Memory B cell (primary cell): ENCODE results near the gene GMDS.

Experiments
- ATAC-seq: fragments of 150-1000 bp; cut with Tn5 transposase; 2 replicates; pipeline ENCODE4 v1.10.0; 2021; ENCODE audit warnings: low read depth, mild to moderate bottlenecking, moderate library complexity
- DNase-seq, 2 donors: peaks; one replicate each; pipeline ENCODE4 v3.0.0; 2022; ENCODE audit warnings: low spot score in 2 of 2
- H3K27ac Mint-ChIP-seq: one replicate; pipeline ENCODE4 v1.8.0; 2022; ENCODE audit warnings: mild to moderate bottlenecking, moderate library complexity, mixed read lengths
- H3K27me3 Mint-ChIP-seq: one replicate; pipeline ENCODE4 v1.8.0; 2022; ENCODE audit warnings: mixed read lengths
- H3K36me3 Mint-ChIP-seq: one replicate; pipeline ENCODE4 v1.8.0; 2022; ENCODE audit warnings: mild to moderate bottlenecking, mixed read lengths
- H3K4me1 Mint-ChIP-seq: one replicate; pipeline ENCODE4 v1.8.0; 2022; ENCODE audit warnings: mixed read lengths
- H3K4me3 Mint-ChIP-seq: one replicate; pipeline ENCODE4 v1.8.0; 2022; ENCODE audit warnings: mild to moderate bottlenecking, moderate library complexity, mixed read lengths
- H3K9me3 Mint-ChIP-seq: one replicate; pipeline ENCODE4 v1.8.0; 2022; ENCODE audit warnings: mixed read lengths

Gene GMDS

DNA sequence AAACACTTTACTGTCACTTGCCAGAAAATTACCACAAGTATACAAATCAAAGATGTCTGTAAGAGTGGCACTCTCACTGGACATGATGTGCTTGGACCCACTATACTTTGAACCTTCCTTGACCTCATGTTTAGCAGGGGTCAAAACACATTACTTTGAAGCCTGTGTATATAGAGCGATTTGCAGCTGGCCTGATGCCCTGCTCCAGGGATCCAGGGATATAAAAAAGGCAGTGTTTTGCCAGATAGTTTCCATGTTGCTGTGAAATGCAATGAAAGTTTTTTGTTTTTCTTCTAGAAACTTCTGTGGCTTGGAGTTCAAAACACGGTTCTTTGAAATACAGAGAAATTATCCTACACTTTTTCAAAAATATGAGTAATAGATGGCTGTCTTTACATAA is 470.0 kb downstream of the GMDS start:
- Mint-ChIP-seq H3K9me3 (no peaks in the 10 kb centered on the region), H3K27ac (no peak overlapping the region), H3K4me3 (no peak overlapping the region), H3K4me1 (peaks cover 14% of the 10 kb centered on the region), H3K36me3 (peaks cover 4% of the 10 kb centered on the region), H3K27me3 (no peaks in the 10 kb centered on the region)
- ATAC-seq (no peak), DNase-seq (no peak)

- ATAC-seq (no peak), DNase-seq (no peak)
- H3K36me3 Mint-ChIP-seq = peaks cover 4% of the 10 kb centered on the region
- H3K4me3 Mint-ChIP-seq = no peak overlapping the region
- H3K9me3 Mint-ChIP-seq = no peaks in the 10 kb centered on the region
- H3K27ac Mint-ChIP-seq = no peak overlapping the region
- H3K27me3 Mint-ChIP-seq = no peaks in the 10 kb centered on the region
- H3K4me1 Mint-ChIP-seq = peaks cover 19% of the 10 kb centered on the region
These were observed 471.0 kb downstream of the GMDS start for GRCh38 chr6:1774226-1774915.

GRCh38 chr6:1773700-1774099 is 471.7 kb downstream of the GMDS start:
- H3K27me3 Mint-ChIP-seq = no peaks in the 10 kb centered on the region
- peaks cover 4% of the 10 kb centered on the region for H3K36me3 Mint-ChIP-seq
- peaks cover 19% of the 10 kb centered on the region for H3K4me1 Mint-ChIP-seq
- H3K4me3 Mint-ChIP-seq = no peak overlapping the region
- ATAC-seq = no peak
- no peaks in the 10 kb centered on the region for H3K9me3 Mint-ChIP-seq
- no peak for DNase-seq
- H3K27ac Mint-ChIP-seq = no peak overlapping the region

DNA sequence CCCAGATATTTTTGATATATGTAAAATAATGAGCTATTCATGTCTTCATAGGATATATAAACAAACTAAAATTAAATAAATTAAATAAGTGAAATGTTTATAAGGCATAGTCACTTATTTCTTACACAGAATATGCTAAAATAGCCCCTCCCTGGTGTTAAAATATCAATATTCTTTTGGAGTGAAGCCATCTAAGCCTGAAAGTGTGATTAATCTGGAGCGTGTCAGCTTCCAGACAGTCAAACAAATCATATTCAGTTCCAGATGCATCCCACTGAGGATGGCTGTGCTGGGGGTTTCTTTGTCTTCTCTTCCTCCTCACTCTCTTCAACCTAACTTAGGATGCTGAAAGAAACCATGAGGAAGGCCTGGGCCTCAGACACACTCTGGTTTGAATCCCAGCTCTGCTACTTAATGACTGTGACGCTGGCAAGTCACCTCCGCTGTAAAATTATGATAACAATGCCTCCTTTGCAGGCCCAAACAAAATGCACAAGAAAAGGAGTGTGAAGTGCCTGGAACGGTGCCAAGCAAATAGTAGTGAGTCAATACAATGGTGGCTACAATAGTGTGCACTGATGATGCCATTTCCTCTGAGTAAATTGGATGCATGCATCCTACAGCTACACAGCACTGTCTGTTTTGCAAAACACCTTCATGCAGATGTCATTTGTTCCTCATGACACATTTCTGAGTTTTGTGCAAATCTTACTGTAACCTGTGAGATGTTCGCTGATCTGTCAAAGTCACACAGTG is 474.3 kb downstream of the GMDS start:
- peaks cover 19% of the 10 kb centered on the region for H3K4me1 Mint-ChIP-seq
- H3K4me3 Mint-ChIP-seq = no peak overlapping the region
- DNase-seq (no peak), ATAC-seq (no peak)
- no peaks in the 10 kb centered on the region for H3K27me3 Mint-ChIP-seq
- peaks cover 4% of the 10 kb centered on the region for H3K36me3 Mint-ChIP-seq
- no peaks in the 10 kb centered on the region for H3K9me3 Mint-ChIP-seq
- no peak overlapping the region for H3K27ac Mint-ChIP-seq

DNA sequence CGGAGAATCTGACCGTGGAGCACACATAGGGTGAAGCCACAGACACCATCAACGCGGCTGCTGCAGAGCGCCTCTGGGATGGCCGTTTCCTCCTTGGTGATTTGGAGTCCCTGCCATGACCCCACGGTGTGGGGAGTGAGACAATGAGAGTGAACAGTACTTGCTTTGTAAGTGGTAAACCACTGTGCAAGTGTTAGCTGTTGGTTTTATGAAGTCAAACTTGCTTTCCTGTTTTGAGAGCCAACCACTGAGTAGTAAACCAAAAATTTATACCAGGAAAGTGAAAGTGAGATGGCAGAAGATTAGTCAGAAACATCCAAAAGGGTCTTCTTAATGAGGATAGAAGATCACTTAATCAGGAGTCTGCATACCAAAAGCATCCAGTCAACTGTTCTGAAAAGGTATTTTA is 475.0 kb downstream of the GMDS start:
- DNase-seq (no peak), ATAC-seq (no peak)
- peaks cover 7% of the 10 kb centered on the region for H3K36me3 Mint-ChIP-seq
- peak overlapping the region; percentile 21 for H3K4me3 Mint-ChIP-seq
- no peaks in the 10 kb centered on the region for H3K27me3 Mint-ChIP-seq
- no peak overlapping the region for H3K27ac Mint-ChIP-seq
- H3K9me3 Mint-ChIP-seq = no peaks in the 10 kb centered on the region
- peaks cover 19% of the 10 kb centered on the region for H3K4me1 Mint-ChIP-seq

GRCh38 chr6:1767481-1768246 is 477.7 kb downstream of the GMDS start:
- no peak for DNase-seq
- H3K27me3 Mint-ChIP-seq = no peaks in the 10 kb centered on the region
- peaks cover 10% of the 10 kb centered on the region for H3K4me1 Mint-ChIP-seq
- no peaks in the 10 kb centered on the region for H3K9me3 Mint-ChIP-seq
- H3K36me3 Mint-ChIP-seq = peaks cover 12% of the 10 kb centered on the region
- ATAC-seq = no peak
- H3K27ac Mint-ChIP-seq = no peak overlapping the region
- H3K4me3 Mint-ChIP-seq = no peak overlapping the region

DNA sequence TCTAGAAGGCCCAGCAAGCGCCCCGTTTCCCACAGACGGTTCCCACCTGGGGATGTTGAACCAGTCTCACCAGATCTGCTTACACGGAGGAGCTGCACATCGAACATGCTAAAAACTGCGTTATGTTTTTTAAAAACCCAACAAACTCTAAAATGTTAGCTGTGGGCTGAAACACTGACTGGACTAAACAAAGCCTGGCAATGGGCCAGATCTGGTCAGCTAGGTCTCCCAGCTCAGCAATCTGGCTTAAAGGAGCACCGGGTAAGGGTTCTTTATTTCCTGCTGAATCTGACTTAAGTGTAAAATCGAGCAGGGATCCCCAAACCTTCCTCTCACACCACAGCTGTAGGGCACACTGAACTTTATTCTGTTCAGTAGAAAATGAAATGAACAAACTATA is 478.8 kb downstream of the GMDS start:
- Mint-ChIP-seq H3K27me3 (no peaks in the 10 kb centered on the region), H3K4me1 (peaks cover 9% of the 10 kb centered on the region), H3K9me3 (no peaks in the 10 kb centered on the region), H3K4me3 (no peak overlapping the region), H3K27ac (no peak overlapping the region), H3K36me3 (peaks cover 13% of the 10 kb centered on the region)
- DNase-seq (no peak), ATAC-seq (no peak)

GRCh38 chr6:1765160-1765903 is 480.1 kb downstream of the GMDS start:
- no peak overlapping the region for H3K4me3 Mint-ChIP-seq
- no peak overlapping the region for H3K27ac Mint-ChIP-seq
- H3K36me3 Mint-ChIP-seq = peaks cover 15% of the 10 kb centered on the region
- H3K27me3 Mint-ChIP-seq = no peaks in the 10 kb centered on the region
- no peaks in the 10 kb centered on the region for H3K9me3 Mint-ChIP-seq
- H3K4me1 Mint-ChIP-seq = peaks cover 3% of the 10 kb centered on the region
- no peak for ATAC-seq
- DNase-seq = no peak

DNA sequence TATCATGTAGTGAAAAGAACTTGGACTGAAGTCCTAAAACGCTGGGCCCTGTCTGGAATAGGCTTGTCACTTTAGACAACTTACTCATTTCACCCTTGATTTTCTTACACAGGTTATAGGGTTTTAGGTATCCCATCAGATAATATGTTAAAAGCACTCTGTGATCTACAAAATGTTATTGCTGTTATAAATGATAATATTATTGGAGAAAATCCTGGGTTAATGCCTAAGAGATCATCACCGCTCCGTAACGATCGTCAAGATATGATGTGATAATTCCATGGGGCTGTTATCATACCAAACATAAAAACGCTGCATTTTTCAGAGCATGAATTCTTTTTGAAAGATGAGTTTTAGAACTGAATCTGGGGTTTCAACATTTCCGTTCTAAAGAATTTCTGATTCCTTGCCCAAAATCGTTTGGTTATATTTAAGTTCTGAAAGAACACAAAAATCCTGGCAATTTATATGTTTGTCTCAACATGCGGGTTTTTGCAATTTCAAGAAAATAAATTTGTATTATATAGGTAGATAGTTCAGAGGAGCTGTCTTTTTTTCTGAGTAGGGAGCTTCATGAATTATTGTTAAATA is 480.9 kb downstream of the GMDS start:
- Mint-ChIP-seq H3K36me3 (peaks cover 15% of the 10 kb centered on the region), H3K9me3 (no peaks in the 10 kb centered on the region), H3K27ac (no peak overlapping the region), H3K27me3 (no peaks in the 10 kb centered on the region), H3K4me3 (no peak overlapping the region), H3K4me1 (no peaks in the 10 kb centered on the region)
- ATAC-seq (no peak), DNase-seq (no peak)

- ATAC-seq = no peak
- Mint-ChIP-seq H3K27me3 (no peaks in the 10 kb centered on the region), H3K9me3 (no peaks in the 10 kb centered on the region), H3K27ac (no peak overlapping the region), H3K4me3 (no peak overlapping the region), H3K4me1 (no peaks in the 10 kb centered on the region), H3K36me3 (peaks cover 15% of the 10 kb centered on the region)
- DNase-seq = no peak
These were observed 482.0 kb downstream of the GMDS start for GRCh38 chr6:1763404-1763803.

- Mint-ChIP-seq H3K36me3 (peaks cover 15% of the 10 kb centered on the region), H3K4me1 (no peaks in the 10 kb centered on the region), H3K9me3 (no peaks in the 10 kb centered on the region), H3K27me3 (no peaks in the 10 kb centered on the region), H3K27ac (no peak overlapping the region), H3K4me3 (no peak overlapping the region)
- no peak for DNase-seq
- ATAC-seq = no peak
These were observed 483.2 kb downstream of the GMDS start for GRCh38 chr6:1762203-1762602.

DNA sequence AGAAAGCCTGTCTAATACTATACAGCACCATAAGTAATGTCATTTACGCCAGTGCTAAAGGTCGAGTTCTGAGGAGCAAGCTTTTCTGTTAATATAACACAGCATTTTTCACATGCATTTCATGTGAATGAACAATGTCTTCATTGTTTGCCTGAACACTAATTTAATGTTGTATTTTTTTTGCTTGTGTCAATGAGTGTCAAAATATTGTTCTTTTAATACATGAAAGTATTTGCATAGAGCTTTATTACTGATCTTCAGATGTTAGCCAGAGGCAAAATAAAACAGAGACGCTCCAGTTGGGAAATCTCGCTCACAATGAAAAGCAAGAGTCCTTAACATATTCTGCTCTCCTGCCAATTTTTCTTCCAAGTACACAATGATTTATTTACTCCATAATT is 483.9 kb downstream of the GMDS start:
- Mint-ChIP-seq H3K4me3 (no peak overlapping the region), H3K9me3 (no peaks in the 10 kb centered on the region), H3K27me3 (no peaks in the 10 kb centered on the region), H3K4me1 (no peaks in the 10 kb centered on the region), H3K27ac (no peak overlapping the region), H3K36me3 (peaks cover 15% of the 10 kb centered on the region)
- DNase-seq (no peak), ATAC-seq (no peak)

GRCh38 chr6:1760876-1761275 is 484.5 kb downstream of the GMDS start:
- H3K27ac Mint-ChIP-seq = no peak overlapping the region
- no peaks in the 10 kb centered on the region for H3K4me1 Mint-ChIP-seq
- H3K9me3 Mint-ChIP-seq = no peaks in the 10 kb centered on the region
- DNase-seq = no peak
- peaks cover 12% of the 10 kb centered on the region for H3K36me3 Mint-ChIP-seq
- no peak overlapping the region for H3K4me3 Mint-ChIP-seq
- no peaks in the 10 kb centered on the region for H3K27me3 Mint-ChIP-seq
- ATAC-seq = no peak
